GM18502 (cell line): ENCODE data around the gene TGFBR3.

Source experiments
- ATAC-seq: cut with Tn5 transposase; IDR thresholded peaks from one replicate; pipeline ENCODE4 v1.9.1; 2021; ENCODE audit warnings: mild to moderate bottlenecking; ENCODE audit not compliant: unreplicated experiment, poor library complexity

TGFBR3 gene

GRCh38 chr1:91828583-91829281 lies 57.2 kb downstream of the TGFBR3 start:
- ATAC-seq, result no peak

- no peak for ATAC-seq
These were observed 58.3 kb downstream of the TGFBR3 start for GRCh38 chr1:91827459-91828321.

- ATAC-seq, result no peak
These were observed 58.9 kb downstream of the TGFBR3 start for GRCh38 chr1:91827087-91827458.

DNA sequence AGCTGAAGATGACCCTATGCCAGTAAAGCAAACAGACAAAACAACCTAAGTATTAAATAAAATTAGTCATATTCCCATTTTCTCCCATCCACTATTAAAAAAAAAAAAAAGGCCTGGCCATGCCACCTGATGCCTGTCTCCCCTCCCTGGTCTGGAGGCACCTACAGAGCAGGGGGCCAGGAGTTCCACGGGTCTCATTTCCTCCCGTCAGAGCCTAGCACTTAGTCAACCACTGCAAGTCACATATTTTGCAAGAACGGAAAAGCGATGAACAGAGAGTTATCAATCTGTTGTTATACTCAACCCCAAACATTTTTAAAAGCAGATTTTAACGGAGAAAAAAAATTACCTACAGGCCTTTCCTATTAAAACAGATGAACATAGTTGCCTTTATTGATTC lies 59.3 kb downstream of the TGFBR3 start:
- ATAC-seq, result no peak

- no peak for ATAC-seq
These were observed 59.7 kb downstream of the TGFBR3 start for GRCh38 chr1:91826248-91826647.

DNA sequence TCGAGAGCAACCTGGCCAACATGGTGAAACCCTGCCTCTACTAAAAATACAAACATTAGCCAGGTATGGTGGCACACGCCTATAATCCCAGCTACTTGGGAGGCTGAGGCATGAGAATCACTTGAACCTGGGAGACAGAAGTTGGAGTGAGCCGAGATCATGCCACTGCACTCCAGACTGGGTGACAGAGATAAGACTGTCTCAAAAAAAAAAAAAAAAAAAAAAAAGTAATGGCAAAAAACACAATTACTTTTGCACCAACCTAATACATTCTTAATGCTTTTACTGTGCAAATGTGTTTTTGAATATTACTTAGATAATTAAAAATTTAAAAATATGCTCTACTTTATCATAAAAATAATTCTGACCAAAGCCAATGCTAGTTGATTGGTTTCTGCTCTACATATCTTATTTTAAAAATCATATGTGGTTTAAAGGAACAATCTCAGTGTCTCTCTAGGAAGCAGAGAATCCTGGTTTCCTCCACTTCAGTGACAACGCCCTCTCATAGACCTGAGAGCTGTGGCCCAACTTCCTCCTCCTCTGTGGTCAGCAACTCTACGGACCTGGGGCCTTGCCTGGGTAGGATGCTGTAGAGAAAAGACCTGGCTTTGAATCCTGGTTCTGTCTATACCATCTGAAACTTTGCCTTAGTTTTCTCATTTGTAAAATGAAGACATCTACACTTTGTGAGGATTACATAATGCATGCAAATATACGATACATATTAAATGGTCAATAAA lies 64.7 kb downstream of the TGFBR3 start:
- no peak for ATAC-seq

- ATAC-seq, result no peak
These were observed 66.7 kb downstream of the TGFBR3 start for GRCh38 chr1:91819038-91819788.

DNA sequence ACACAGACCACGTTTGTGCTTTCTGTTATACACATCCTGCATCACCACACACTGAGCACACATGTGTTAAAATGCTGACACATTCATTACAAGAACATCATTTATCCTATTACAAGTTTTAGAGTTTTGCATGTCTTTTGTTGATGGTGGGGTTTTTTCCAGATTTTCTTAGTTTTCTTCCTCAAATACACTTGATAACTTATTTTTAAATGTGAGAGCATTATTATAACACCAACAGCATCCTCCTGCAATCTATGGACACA lies 67.3 kb downstream of the TGFBR3 start:
- ATAC-seq, result no peak

DNA sequence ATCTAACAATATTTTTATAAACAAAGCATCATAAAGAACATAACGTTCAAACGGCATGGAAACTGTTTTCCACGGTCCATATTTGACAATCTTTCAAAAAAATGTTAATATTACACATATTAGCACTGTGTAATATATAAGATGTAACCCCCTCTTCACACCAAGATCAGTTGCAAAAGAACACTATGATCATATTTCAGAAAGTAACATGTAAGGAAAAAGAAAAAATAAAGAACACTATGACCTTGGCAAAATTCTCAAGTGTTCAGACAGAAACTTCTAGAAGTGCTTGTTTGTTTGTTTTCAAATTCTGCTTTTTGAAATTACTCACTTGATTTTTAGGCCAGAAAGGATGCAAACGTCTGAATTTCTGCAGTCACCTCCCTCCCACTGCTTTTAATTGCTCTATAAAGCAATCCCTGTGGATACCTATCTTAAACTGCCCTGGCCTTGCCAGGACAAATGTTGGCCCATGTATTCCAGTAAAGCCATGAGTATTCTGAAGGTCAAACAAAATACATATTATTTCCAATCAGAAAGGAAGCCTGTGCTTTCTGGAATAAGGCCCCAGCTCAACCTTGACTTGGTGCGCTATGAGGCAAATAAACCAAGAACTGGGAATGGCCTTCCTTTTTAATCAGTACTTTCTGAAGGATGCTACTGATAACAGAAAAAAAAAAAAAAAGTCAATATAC lies 68.6 kb downstream of the TGFBR3 start:
- ATAC-seq, result no peak

DNA sequence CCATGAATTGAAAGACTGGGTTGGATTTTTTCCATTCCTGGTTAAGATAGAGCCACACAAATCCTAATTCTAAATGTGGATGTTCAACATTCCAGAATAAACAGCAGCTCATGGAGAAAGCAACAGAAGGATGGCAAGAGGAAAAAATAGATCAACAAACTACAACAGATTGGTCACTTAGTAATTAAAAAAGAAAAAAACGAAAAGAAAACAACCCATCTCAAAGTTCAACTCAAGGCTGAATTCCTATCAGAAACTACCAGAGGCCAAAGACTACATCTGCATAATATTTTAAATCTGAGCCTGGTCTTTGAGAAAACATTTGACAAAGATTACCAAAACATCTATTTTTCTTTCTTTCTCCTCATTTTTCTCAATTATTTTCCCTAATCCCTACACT lies 69.9 kb downstream of the TGFBR3 start:
- no peak for ATAC-seq

- no peak for ATAC-seq
These were observed 71.5 kb downstream of the TGFBR3 start for GRCh38 chr1:91814448-91814847.

DNA sequence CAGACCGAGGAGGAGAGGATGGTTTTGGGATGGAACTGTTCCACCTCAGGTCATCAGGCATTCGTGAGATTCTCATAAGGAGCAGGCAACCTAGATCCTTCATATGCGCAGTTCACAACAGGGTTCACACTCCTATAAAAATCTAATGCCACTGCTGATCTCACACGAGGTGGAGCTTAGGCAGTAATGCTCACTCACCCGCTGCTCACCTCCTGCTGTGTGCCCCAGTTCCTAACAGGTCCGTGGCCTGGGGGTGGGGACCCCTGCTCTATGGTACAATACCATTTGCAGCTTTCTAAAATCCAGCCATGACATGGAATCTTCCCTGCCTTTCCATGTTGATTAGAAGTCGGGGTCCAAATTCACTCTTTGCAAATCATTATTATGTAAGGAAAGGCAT lies 72.1 kb downstream of the TGFBR3 start:
- no peak for ATAC-seq

- no peak for ATAC-seq
These were observed 74.5 kb downstream of the TGFBR3 start for GRCh38 chr1:91811363-91812025.

GRCh38 chr1:91809317-91809716 lies 76.6 kb downstream of the TGFBR3 start:
- peak; percentile 37 for ATAC-seq

DNA sequence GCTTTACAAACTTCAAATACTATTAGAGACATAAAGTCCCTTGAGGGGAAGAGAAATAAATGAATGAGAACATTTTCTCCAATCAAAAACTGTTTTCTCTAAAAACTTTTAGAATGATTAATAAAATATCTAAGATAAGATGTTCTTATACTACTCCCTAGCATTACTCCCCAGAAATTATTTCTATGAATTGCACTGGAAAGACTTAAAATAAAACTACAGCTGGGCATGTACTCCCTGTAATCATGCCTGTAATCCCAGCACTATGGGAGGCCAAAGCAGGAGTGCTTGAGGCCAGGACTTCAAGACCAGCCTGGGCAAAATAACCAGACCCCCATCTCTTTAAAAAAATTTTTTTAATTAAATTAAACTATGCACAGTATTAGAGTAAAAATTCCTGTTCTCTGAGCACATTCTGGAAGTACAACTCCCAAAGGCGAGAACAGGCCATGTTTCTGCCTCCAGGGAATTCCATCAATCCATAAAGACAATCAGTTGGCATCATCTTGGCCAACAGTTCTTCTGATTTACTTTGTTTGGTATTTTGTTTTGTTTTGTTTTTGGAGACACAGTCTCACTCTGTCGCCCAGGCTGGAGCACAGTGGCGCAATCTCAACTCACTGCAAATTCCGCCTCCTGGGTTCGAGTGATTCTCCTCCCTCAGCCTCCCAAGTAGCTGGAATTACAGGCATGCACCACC lies 77.9 kb downstream of the TGFBR3 start:
- no peak for ATAC-seq

GRCh38 chr1:91806769-91807700 lies 78.9 kb downstream of the TGFBR3 start:
- no peak for ATAC-seq

DNA sequence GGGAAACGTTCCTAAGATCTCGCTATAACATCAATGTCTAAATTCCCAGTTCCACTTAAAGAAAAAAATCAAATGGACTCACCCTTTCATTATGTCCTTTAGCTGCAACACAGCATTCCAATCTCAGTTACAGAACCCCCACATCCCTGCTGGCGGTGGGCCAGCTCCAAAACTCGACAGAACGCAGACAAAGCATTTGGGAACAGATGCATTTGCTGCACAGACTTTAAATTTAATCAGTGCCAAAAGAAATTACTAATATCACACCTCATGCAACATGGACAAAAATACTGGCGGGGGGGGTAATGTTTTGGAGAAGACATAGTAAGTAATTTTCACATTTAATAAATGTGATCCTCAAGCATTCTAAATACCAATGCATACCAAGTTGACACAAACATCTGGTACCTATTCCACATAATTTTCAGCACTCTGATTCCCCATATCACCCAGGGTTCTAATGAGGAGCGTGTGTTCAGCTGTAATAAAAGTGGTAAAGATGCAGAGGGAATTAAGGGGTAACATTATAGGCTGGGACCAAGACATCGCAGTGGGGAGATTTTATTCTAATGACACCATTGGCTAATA lies 79.7 kb downstream of the TGFBR3 start:
- ATAC-seq, result no peak
